Ascending aorta (tissue), 2 donors: ENCODE results near the gene HOXB8. TPM values are rescaled to one million over a fixed set of nuclear protein-coding genes. Genes with fewer than 3 reads are reported as not detected.

Experiments
- DNase-seq, 2 donors: peaks; one replicate each; pipeline ENCODE4 v3.0.0-alpha.2; 2019; ENCODE audit warnings: low spot score in 2 of 2
- H3K27ac ChIP-seq, 2 donors: fragments of 200-600 bp; sonication (generic); one replicate each; pipeline ENCODE4 v1.5.1; 2016 to 2017; ENCODE audit warnings: mild to moderate bottlenecking in 1 of 2
- H3K27me3 ChIP-seq: fragments of 200-600 bp; sonication (generic); one replicate; pipeline ENCODE4 v1.5.1; 2017
- H3K36me3 ChIP-seq, 2 donors: fragments of 200-600 bp; sonication (generic); one replicate each; pipeline ENCODE4 v1.5.1; 2016
- H3K4me1 ChIP-seq, 2 donors: fragments of 200-600 bp; sonication (generic); one replicate each; pipeline ENCODE4 v1.5.1; 2016 to 2017; ENCODE audit warnings: mild to moderate bottlenecking in 1 of 2
- H3K4me3 ChIP-seq, 2 donors: fragments of 200-600 bp; sonication (generic); one replicate each; pipeline ENCODE4 v1.5.1; 2016 to 2017; ENCODE audit warnings: mild to moderate bottlenecking in 1 of 2
- H3K9me3 ChIP-seq, 2 donors: fragments of 200-600 bp; sonication (generic); one replicate each; pipeline ENCODE4 v1.5.1; 2016
- intact Hi-C: fragments of 100-400 bp; cut with DNase I; formaldehyde crosslinking; loops from one replicate; pipeline ENCODE4 v1.15.1; 2023
- total RNA-seq: library from RNA; depleted of rRNA; stranded (reverse); fragments of >200 nt; gene quantifications from one replicate; pipeline ENCODE4 v1.1.0, GENCODE V29; 2016
- TF ChIP-seq, protein P1 (sequence below), 3 experiments: fragments of 200-600 bp in 2 of 3; fragments of 450-650 bp in 1 of 3; sonication (generic) in 2 of 3; IDR thresholded peaks; one replicate each; pipeline ENCODE4 v1.5.1; 2016 to 2019; ENCODE audit warnings: antibody characterized with exemption in 3 of 3, mild to moderate bottlenecking in 1 of 3, moderate library complexity in 1 of 3

The HOXB8 gene
- total RNA-seq = not detected

DNA sequence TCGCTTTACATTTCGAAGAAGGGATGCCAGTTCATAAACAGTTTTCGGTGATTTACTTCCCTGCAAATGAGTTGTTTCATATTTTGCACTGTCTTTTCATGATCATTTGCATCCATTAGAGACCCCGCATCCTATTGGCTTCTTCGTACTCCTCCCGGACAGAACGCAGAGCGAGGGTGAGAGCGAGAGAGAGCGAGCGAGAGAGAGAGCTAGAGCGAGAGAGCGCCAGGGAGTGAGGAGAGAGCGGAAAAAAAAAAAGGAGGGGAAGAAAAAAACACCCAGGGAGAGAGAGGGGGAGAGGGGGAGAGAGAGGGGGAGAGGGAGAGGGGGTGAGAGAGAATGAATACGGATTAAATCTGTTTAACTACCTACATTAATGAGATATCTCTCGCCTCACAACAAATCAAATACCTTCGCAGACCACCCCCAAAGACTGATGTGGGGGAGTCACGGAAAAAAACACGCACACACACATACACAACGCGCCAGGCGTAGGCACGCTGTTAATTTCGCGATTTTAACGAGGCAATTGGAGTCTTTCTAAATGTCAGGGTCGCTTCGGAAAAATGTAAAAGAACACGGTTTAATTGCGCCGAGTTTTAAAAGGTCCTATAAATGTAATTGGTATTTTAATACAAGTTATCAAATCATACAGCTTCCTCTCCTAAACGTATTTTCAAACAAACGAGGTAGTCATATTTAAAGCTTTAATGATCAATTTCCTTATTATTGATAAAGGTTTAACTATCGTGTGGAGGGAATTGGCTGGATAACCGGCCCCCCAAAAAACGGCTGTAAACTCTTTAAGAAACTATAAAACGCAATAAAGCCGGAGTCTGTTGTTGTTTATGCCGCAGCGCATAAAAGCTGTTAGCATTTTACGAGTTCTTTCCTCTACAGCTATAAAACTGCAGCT is at the start of gene HOXB8:
Gene HOXB8 (minus strand): TSS at position 246 of the 916 bp plus-strand sequence. CDS start 588 bp downstream, outside the sequence.
- peaks cover 27% of the 10 kb centered on the region for H3K27me3 ChIP-seq
- intact Hi-C loops = no loop called here

DNA sequence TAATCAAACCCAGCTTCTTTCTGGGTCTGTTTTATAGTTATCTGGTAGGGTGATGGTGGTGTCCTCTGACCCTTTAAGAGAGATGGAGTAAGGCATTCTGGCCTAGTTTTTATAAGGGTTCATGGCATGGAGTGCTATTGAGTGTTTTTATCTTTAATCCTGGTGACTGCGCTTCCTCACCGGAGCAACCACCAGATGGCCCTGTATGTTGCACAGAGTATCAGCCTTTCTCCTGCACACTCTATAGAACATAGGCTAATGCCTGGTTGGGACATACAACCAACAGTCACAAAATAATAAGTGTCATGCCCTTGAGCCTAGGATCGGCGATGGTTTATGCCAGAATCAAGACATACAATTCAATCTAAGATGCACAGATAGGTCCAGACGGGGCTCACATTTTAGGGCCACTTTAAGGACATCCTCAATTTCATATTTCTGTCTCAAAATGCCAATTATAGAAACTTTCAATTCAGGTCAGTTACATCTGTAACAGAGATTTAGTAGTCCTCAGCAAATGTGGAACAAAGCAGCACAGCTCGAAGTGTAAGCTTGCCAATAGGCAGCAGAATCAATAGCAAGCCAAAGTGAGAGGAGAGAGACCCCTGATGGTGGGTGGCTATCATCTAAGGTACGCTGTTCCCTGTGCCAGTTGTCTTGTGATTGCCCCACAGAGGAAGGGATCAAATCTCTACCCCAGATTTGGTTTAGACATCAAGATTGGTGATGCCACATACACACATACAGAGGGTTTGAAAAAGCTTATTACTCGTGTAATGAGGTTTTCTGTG is 48.2 kb upstream of the HOXB8 start:
- Histone ChIP-seq H3K9me3 (no peaks in the 10 kb centered on the region), H3K27me3 (peaks cover 3% of the 10 kb centered on the region), H3K4me1 (no peaks in the 10 kb centered on the region), H3K4me3 (no peak overlapping the region), H3K27ac (no peak overlapping the region), H3K36me3 (no peaks in the 10 kb centered on the region)
- DNase-seq = no peak
- TF ChIP-seq, protein P1, sequence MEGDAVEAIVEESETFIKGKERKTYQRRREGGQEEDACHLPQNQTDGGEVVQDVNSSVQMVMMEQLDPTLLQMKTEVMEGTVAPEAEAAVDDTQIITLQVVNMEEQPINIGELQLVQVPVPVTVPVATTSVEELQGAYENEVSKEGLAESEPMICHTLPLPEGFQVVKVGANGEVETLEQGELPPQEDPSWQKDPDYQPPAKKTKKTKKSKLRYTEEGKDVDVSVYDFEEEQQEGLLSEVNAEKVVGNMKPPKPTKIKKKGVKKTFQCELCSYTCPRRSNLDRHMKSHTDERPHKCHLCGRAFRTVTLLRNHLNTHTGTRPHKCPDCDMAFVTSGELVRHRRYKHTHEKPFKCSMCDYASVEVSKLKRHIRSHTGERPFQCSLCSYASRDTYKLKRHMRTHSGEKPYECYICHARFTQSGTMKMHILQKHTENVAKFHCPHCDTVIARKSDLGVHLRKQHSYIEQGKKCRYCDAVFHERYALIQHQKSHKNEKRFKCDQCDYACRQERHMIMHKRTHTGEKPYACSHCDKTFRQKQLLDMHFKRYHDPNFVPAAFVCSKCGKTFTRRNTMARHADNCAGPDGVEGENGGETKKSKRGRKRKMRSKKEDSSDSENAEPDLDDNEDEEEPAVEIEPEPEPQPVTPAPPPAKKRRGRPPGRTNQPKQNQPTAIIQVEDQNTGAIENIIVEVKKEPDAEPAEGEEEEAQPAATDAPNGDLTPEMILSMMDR (IDR thresholded peaks at IDR 0.05) = no peak
- intact Hi-C loops = no loop called here

More for the DNA sequence above, at the start of gene HOXB8:
- Histone ChIP-seq H3K9me3 (no peaks in the 10 kb centered on the region), H3K4me3 (peak within 1 kb of the TSS; percentile 39 to 69), H3K36me3 (no peaks in the 10 kb centered on the region), H3K4me1 (peaks cover 9 to 21% of the 10 kb centered on the region in 2 donors), H3K27ac (no peak within 1 kb of the TSS)
- TF ChIP-seq, protein P1 (IDR thresholded peaks at IDR 0.05) = no peak
- DNase-seq = no peak

DNA sequence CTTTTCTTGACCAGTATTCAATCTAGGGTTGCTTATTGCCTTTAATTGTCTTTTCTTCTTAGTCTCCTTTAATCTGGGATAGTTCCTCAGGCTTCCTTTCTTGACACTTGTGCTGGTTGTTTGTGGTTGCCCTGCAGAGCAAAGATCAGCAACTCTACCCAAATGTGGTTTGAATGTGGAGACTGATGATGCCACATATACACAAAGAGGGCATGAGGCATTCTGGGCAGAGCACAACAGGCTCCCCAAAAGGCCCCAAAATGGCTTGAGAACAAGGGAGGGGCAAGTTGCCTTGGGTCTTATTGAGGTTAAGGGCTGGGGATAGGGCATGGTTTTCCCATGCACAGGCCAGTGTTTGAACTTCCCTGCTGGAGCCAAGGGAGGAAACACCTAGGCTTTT is 40.8 kb upstream of the HOXB8 start:
- Histone ChIP-seq H3K4me3 (no peak overlapping the region), H3K36me3 (no peaks in the 10 kb centered on the region), H3K4me1 (no peaks in the 10 kb centered on the region), H3K27me3 (peaks cover under 1% of the 10 kb centered on the region), H3K27ac (no peak overlapping the region), H3K9me3 (no peaks in the 10 kb centered on the region)
- intact Hi-C loops = no loop called here
- DNase-seq = no peak
- TF ChIP-seq, protein P1 (IDR thresholded peaks at IDR 0.05) = no peak

DNA sequence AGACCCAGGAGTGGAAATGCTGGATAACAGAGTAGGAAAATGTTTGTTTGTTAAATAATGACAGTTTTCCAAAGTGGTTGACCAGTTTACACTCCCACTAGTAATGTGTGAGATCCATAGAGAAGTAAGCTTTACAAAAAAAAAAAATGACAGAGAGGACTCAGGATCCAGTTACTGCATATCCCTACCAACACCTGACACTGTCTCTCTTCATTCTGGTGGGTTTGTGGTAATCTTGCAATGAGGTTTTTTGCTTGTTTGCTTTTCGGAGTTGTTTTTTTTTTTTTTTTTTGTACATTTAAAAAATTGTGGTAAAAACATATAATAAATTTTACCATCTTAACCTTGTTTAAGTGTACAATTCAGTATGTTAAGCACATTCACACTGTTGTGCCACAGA is 34.6 kb upstream of the HOXB8 start:
- intact Hi-C loops = no loop called here
- no peak overlapping the region for H3K27ac ChIP-seq
- H3K36me3 ChIP-seq = no peaks in the 10 kb centered on the region
- DNase-seq = no peak
- H3K27me3 ChIP-seq = peaks cover 13% of the 10 kb centered on the region
- TF ChIP-seq, protein P1 (IDR thresholded peaks at IDR 0.05) = no peak
- H3K9me3 ChIP-seq = no peaks in the 10 kb centered on the region
- H3K4me1 ChIP-seq = peaks cover 2 to 3% of the 10 kb centered on the region in 2 donors
- no peak overlapping the region for H3K4me3 ChIP-seq

DNA sequence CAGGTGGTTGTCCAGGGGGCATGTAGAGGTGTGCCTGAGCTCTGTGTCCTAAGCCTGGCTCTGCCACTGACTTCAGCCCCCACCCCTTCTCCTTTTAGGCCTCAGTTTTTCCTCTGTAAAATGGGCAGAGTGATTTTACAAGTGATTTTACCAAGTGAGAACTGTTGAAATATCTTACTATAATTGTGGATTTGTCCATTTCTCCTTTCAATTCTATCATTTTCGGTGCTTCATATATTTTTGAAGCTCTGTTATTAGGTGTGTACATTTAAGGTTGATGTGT is 32.8 kb upstream of the HOXB8 start:
- Histone ChIP-seq H3K27ac (no peak overlapping the region), H3K4me1 (peaks cover 2 to 3% of the 10 kb centered on the region in 2 donors), H3K27me3 (peaks cover 21% of the 10 kb centered on the region), H3K4me3 (peak overlapping the region in 1 of 2 donors; percentile 49), H3K9me3 (no peaks in the 10 kb centered on the region), H3K36me3 (no peaks in the 10 kb centered on the region)
- no peak for DNase-seq
- intact Hi-C loops = no loop called here
- TF ChIP-seq, protein P1 (IDR thresholded peaks at IDR 0.05) = no peak
